HCT116 (cell line): ENCODE results near the gene NUMA1. TPM values are rescaled to one million over a fixed set of nuclear protein-coding genes. Genes with fewer than 3 reads are reported as not detected.
A peak's percentile ranks its signal among the peaks of the same experiment; 100 is the strongest.

Experiments used
- ATAC-seq: fragments of 200-7000 bp; cut with Tn5 transposase; 2 replicates; pipeline ENCODE4 v1.9.1; 2020; ENCODE audit warnings: mild to moderate bottlenecking, moderate library complexity
- BruUV-seq: library from RNA; stranded (reverse); fragments of 400-500 nt; replicated peaks from 2 replicates; lab custom pipeline; 2021; lab: Mats Ljungman, UMichigan
- CTCF ChIA-PET: fragments of 300-600 bp; sonication (Branson Sonifier 250); formaldehyde crosslinking; loops from one replicate; lab custom pipeline; 2021; ENCODE audit warnings: antibody characterized with exemption; lab: Charles Lee
- POLR2A ChIA-PET: fragments of 300-600, 350-600 bp; sonication (Branson Sonifier 250); formaldehyde crosslinking; loops from one replicate; lab custom pipeline; 2021; ENCODE audit warnings: antibody characterized with exemption; lab: Charles Lee
- RAD21 ChIA-PET, 2 experiments: fragments of 300-600 bp; sonication (Branson Sonifier 250); formaldehyde crosslinking; loops; one replicate each; lab custom pipeline; 2023; ENCODE audit warnings: low total read pairs in 2 of 2; ENCODE audit not compliant: uncharacterized antibody in 2 of 2, unreplicated experiment in 2 of 2, low non-redundant PET in 1 of 2; lab: Charles Lee
- DNase-seq: peaks from one replicate; pipeline ENCODE4 v3.0.0-alpha.2; 2010; ENCODE audit warnings: low read depth, low spot score
- H2AFZ ChIP-seq: fragments of 200-600 bp; shearing (Covaris generic), sonication (generic); 2 replicates; pipeline ENCODE4 v1.6.1; 2017; ENCODE audit warnings: low read depth, mixed run types, mixed read lengths, antibody characterized with exemption, low read length; ENCODE audit not compliant: poor library complexity, severe bottlenecking
- H3K27ac ChIP-seq: 2 replicates; pipeline ENCODE4 v1.5.1; 2012; ENCODE audit warnings: low read depth, low read length
- H3K27me3 ChIP-seq: fragments of 200-600 bp; sonication (generic); 2 replicates; pipeline ENCODE4 v1.6.1; 2016; ENCODE audit warnings: mixed run types, low read length, mixed read lengths; ENCODE audit not compliant: insufficient read depth
- H3K36me3 ChIP-seq, 2 experiments: fragments of 200-500 bp in 1 of 2; fragments of 200-600 bp in 1 of 2; sonication (Bioruptor generic) in 1 of 2; sonication (generic) in 1 of 2; 2 replicates each; pipeline versions ENCODE4 v1.5.1 to v1.6.1; 2014 to 2016; ENCODE audit warnings: low read length in 2 of 2, inconsistent platforms in 1 of 2, mixed read lengths in 1 of 2, mixed run types in 1 of 2; ENCODE audit not compliant: insufficient read depth in 2 of 2, control insufficient read depth in 1 of 2
- H3K4me1 ChIP-seq, 2 experiments: fragments of 200-600 bp in 1 of 2; sonication (generic) in 1 of 2; 2 replicates each; pipeline versions ENCODE4 v1.5.1 to v1.6.1; 2012 to 2017; ENCODE audit warnings: low read length in 2 of 2, inconsistent platforms in 1 of 2, mild to moderate bottlenecking in 1 of 2, mixed read lengths in 1 of 2, mixed run types in 1 of 2, moderate library complexity in 1 of 2; ENCODE audit not compliant: insufficient read depth in 2 of 2, control insufficient read depth in 1 of 2
- H3K4me2 ChIP-seq: fragments of 200-600 bp; sonication (generic); 2 replicates; pipeline ENCODE4 v1.6.1; 2017; ENCODE audit warnings: mixed run types, low read length, mixed read lengths
- H3K4me3 ChIP-seq, 2 experiments: fragments of 200-600 bp in 1 of 2; sonication (generic) in 1 of 2; replicated peaks in 1 of 2; 2 replicates each; pipeline ENCODE4 v1.5.1; 2011 to 2016; ENCODE audit warnings: low read length in 2 of 2, control low read depth in 1 of 2, low read depth in 1 of 2, mild to moderate bottlenecking in 1 of 2, mixed read lengths in 1 of 2, mixed run types in 1 of 2
- H3K79me2 ChIP-seq: fragments of 200-600 bp; sonication (generic); 2 replicates; pipeline ENCODE4 v1.6.1; 2017; ENCODE audit warnings: mild to moderate bottlenecking, mixed run types, low read length, moderate library complexity, mixed read lengths; ENCODE audit not compliant: insufficient read depth
- H3K9ac ChIP-seq: fragments of 200-600 bp; sonication (generic); 2 replicates; pipeline ENCODE4 v1.6.1; 2016; ENCODE audit warnings: low read length, mixed read lengths
- H3K9me2 ChIP-seq: fragments of 200-600 bp; sonication (generic), shearing (Covaris generic); 2 replicates; pipeline ENCODE4 v1.6.1; 2017; ENCODE audit warnings: mixed run types, mild to moderate bottlenecking, moderate library complexity; ENCODE audit not compliant: insufficient read depth
- H3K9me3 ChIP-seq, 2 experiments: fragments of 200-500 bp in 1 of 2; fragments of 200-600 bp in 1 of 2; sonication (Bioruptor generic) in 1 of 2; sonication (generic) in 1 of 2; 2 replicates each; pipeline ENCODE4 v1.6.1; 2014 to 2017; ENCODE audit warnings: low read length in 2 of 2, mixed read lengths in 2 of 2, inconsistent platforms in 1 of 2, low read depth in 1 of 2, mild to moderate bottlenecking in 1 of 2, mixed run types in 1 of 2, moderate library complexity in 1 of 2; ENCODE audit not compliant: control insufficient read depth in 1 of 2, insufficient read depth in 1 of 2
- H4K20me1 ChIP-seq: fragments of 200-600 bp; sonication (generic), shearing (Covaris generic); 2 replicates; pipeline ENCODE4 v1.6.1; 2017; ENCODE audit warnings: mixed run types, mild to moderate bottlenecking, moderate library complexity; ENCODE audit not compliant: insufficient read depth
- CTCF ChIP-seq, 3 experiments: fragments of 200-600 bp in 1 of 3; sonication (generic) in 1 of 3; IDR thresholded peaks in 2 of 3; conservative IDR thresholded peaks in 1 of 3; 2 replicates each; pipeline ENCODE4 v1.5.1; 2012 to 2017; ENCODE audit warnings: low read depth in 2 of 3, low read length in 2 of 3, antibody characterized with exemption in 1 of 3, borderline replicate concordance in 1 of 3, control low read depth in 1 of 3, mild to moderate bottlenecking in 1 of 3, mixed read lengths in 1 of 3, mixed run types in 1 of 3, moderate library complexity in 1 of 3; ENCODE audit not compliant: insufficient read depth in 1 of 3
- ELF1 ChIP-seq: IDR thresholded peaks from 2 replicates; pipeline ENCODE4 v1.6.1; 2012; ENCODE audit warnings: low read depth, borderline replicate concordance
- EZH2 ChIP-seq: fragments of 200-600 bp; sonication (generic); IDR thresholded peaks from 2 replicates; pipeline ENCODE4 v1.6.1; 2017; ENCODE audit warnings: antibody characterized with exemption, mixed run types
- EZH2phosphoT487 ChIP-seq: fragments of 200-600 bp; IDR thresholded peaks from 2 replicates; pipeline ENCODE4 v1.6.1; 2018; ENCODE audit warnings: antibody characterized with exemption, borderline replicate concordance
- FOSL1 ChIP-seq: IDR thresholded peaks from 2 replicates; pipeline ENCODE4 v1.6.1; 2012; ENCODE audit warnings: low read depth
- JUND ChIP-seq: IDR thresholded peaks from 2 replicates; pipeline ENCODE4 v1.6.1; 2012
- MAX ChIP-seq: IDR thresholded peaks from 2 replicates; pipeline ENCODE4 v1.6.1; 2012
- POLR2AphosphoS5 ChIP-seq: IDR thresholded peaks from 2 replicates; pipeline ENCODE4 v1.6.1; 2011; ENCODE audit warnings: mild to moderate bottlenecking, low read depth, low read length, moderate library complexity
- RAD21 ChIP-seq: IDR thresholded peaks from 2 replicates; pipeline ENCODE4 v1.6.1; 2012; ENCODE audit warnings: low read depth, mild to moderate bottlenecking
- SIN3A ChIP-seq: IDR thresholded peaks from 2 replicates; pipeline ENCODE4 v1.6.1; 2012; ENCODE audit warnings: low read depth
- SP1 ChIP-seq: IDR thresholded peaks from 2 replicates; pipeline ENCODE4 v1.6.1; 2012; ENCODE audit warnings: low read depth
- SRF ChIP-seq: IDR thresholded peaks from 2 replicates; pipeline ENCODE4 v1.6.1; 2012; ENCODE audit warnings: low read depth
- TCF7L2 ChIP-seq: IDR thresholded peaks from 2 replicates; pipeline ENCODE4 v1.7.0; 2011; ENCODE audit warnings: borderline replicate concordance, inconsistent platforms; ENCODE audit not compliant: insufficient read depth, insufficient read length; ENCODE audit errors: extremely low read depth
- YY1 ChIP-seq: IDR thresholded peaks from 2 replicates; pipeline ENCODE4 v1.6.1; 2011; ENCODE audit warnings: low read length, low read depth, moderate library complexity, mild to moderate bottlenecking; ENCODE audit not compliant: insufficient replicate concordance; ENCODE audit errors: extremely low read depth
- intact Hi-C: fragments of 100-400 bp; cut with micrococcal nuclease; formaldehyde crosslinking; loops from 2 replicates; pipeline ENCODE4 v1.10.0; 2022
- total RNA-seq: library from RNA; stranded (reverse); gene quantifications from one replicate; pipeline ENCODE4 v1.2.1, GENCODE V29; 2021; ENCODE audit not compliant: unreplicated experiment

The NUMA1 gene
- total RNA-seq, 1 experiment from 2014 or later, result 133 TPM

GRCh38 chr11:72111300-72112142 lies 31.2 kb upstream of the NUMA1 start (continued):
- TF ChIP-seq EZH2phosphoT487 (no peak), MAX (no peak), SP1 (0 out of 2 replicates have a peak, but pooled peaks have one; percentile 10), SRF (no peak), JUND (no peak)

GRCh38 chr11:72105888-72106287 lies 25.5 kb upstream of the NUMA1 start, which contains the start of gene TOMT:
TOMT (plus strand) TSS chr11:72105924; CDS start chr11:72105952, 28 bp downstream.
- H3K4me2 ChIP-seq, result no peak within 1 kb of the TSS
- DNase-seq (no peak), ATAC-seq (no peak)
- peaks cover 22% of the 10 kb centered on the region for H3K79me2 ChIP-seq
- no peak within 1 kb of the TSS for H3K27ac ChIP-seq
- no peak within 1 kb of the TSS for H3K4me3 ChIP-seq
- intact Hi-C loops, result no loop called here
- no peaks in the 10 kb centered on the region for H3K27me3 ChIP-seq
- H3K4me1 ChIP-seq, result peaks cover 11 to 18% of the 10 kb centered on the region in 2 experiments; a peak in 3 of 4 replicates
- TF ChIP-seq MAX (no peak), ELF1 (no peak), POLR2AphosphoS5 (no peak), CTCF (IDR thresholded peaks at IDR 0.05 in 2 of 3, conservative IDR thresholded peaks at IDR 0.05 in 1 of 3; ENCODE audit: borderline replicate concordance in 1 of 3, insufficient read depth in 1 of 3, low read depth in 2 of 3, low read length in 2 of 3) (no peak), JUND (no peak), SIN3A (no peak), TCF7L2 (no peak), FOSL1 (no peak), SRF (no peak), RAD21 (no peak), EZH2phosphoT487 (no peak), YY1 (no peak), EZH2 (no peak), SP1 (no peak)
- no peaks in the 10 kb centered on the region for H3K36me3 ChIP-seq
- POLR2A ChIA-PET, result no interaction called here
- H4K20me1 ChIP-seq, result no peaks in the 10 kb centered on the region
- CTCF ChIA-PET, result no interaction called here
- H3K9ac ChIP-seq, result no peak within 1 kb of the TSS
- no peak within 1 kb of the TSS for H2AFZ ChIP-seq
- no peaks in the 10 kb centered on the region for H3K9me3 ChIP-seq
- no TSS peak for BruUV-seq
- RAD21 ChIA-PET, result interaction anchor here in 1 of 2 experiments (0.6 kb wide), 1 partner anchor 21 kb away, joined by 5 read pairs; no protein-coding TSS in a partner anchor
- H3K9me2 ChIP-seq, result no peaks in the 10 kb centered on the region
